ENCODE results near the gene ATG7. TPM values are rescaled to one million over a fixed set of nuclear protein-coding genes. Genes with fewer than 3 reads are reported as not detected.
A peak's percentile ranks its signal among the peaks of the same experiment; 100 is the strongest.

Gene ATG7
- total RNA-seq, 1 experiment from 2014 or later = 36.0 TPM

- DNase-seq (ENCODE audit: low read depth, low spot score) (no peak), ATAC-seq (no peak)
- Histone ChIP-seq H3K27ac (ENCODE audit: low read length) (peak overlapping the region; percentile 96), H3K4me1 (ENCODE audit: control insufficient read depth, insufficient read depth, low read length) (peaks cover 28% of the 10 kb centered on the region), H3K9me3 (ENCODE audit: control insufficient read depth, insufficient read depth, low read depth, low read length) (no peaks in the 10 kb centered on the region), H3K4me3 (ENCODE audit: low read depth in 2 of 2, low read length in 2 of 2) (0 out of 4 replicates have a peak overlapping the region, but pooled peaks of 1 of the 2 experiments have one; percentile 16), H3K36me3 (ENCODE audit: control insufficient read depth, insufficient read depth, low read length) (peaks cover 7% of the 10 kb centered on the region; the same call in 1 of the 2 replicates), H3K27me3 (ENCODE audit: control insufficient read depth, insufficient read depth, low read length) (no peaks in the 10 kb centered on the region)
- in situ Hi-C loops (cut with HindIII; ENCODE audit: low pct_unique_long_range_greater_than_20kb, low sequenced_read_pairs) (no loop called here), intact Hi-C loops (cut with micrococcal nuclease; ENCODE audit: unreplicated experiment) (no loop called here)
- no TSS peak for BruUV-seq (replicated peaks)
- POLR2A ChIA-PET = interaction anchor here (0.6 to 0.9 kb wide), 2 partner anchors 14 to 200 kb away, joined by 3 read pairs; no protein-coding TSS in a partner anchor
- TF ChIP-seq POLR2AphosphoS5 (IDR thresholded peaks at IDR 0.05; ENCODE audit: low read depth, low read length) (no peak), TCF7L2 (IDR thresholded peaks at IDR 0.05; ENCODE audit: low read depth, low read length) (no peak), REST (IDR thresholded peaks at IDR 0.05; ENCODE audit: insufficient read depth in 1 of 2, low read depth in 2 of 2, low read length in 1 of 2) (no peak), CTCF (IDR thresholded peaks at IDR 0.05) (no peak), SIN3A (IDR thresholded peaks at IDR 0.05; ENCODE audit: borderline replicate concordance, insufficient read depth, low read depth, low read length) (no peak)
- CTCF ChIA-PET = no interaction called here
Observed at GRCh38 chr3:11274566-11275142, 2.5 kb downstream of the ATG7 start.

- no TSS peak for BruUV-seq (replicated peaks)
- in situ Hi-C loops (cut with HindIII; ENCODE audit: low pct_unique_long_range_greater_than_20kb, low sequenced_read_pairs) (no loop called here), intact Hi-C loops (cut with micrococcal nuclease; ENCODE audit: unreplicated experiment) (no loop called here)
- POLR2A ChIA-PET = interaction anchor here (0.6 kb wide), 1 partner anchor 466 kb away, joined by 3 read pairs; no protein-coding TSS in a partner anchor
- DNase-seq (ENCODE audit: low read depth, low spot score) (no peak), ATAC-seq (no peak)
- no peak overlapping the region for H3K4me3 ChIP-seq (ENCODE audit: low read depth in 2 of 2, low read length in 2 of 2)
- CTCF ChIA-PET = no interaction called here
- peak overlapping the region; percentile 68 for H3K27ac ChIP-seq (ENCODE audit: low read length)
- no peaks in the 10 kb centered on the region for H3K27me3 ChIP-seq (ENCODE audit: control insufficient read depth, insufficient read depth, low read length)
- H3K36me3 ChIP-seq (ENCODE audit: control insufficient read depth, insufficient read depth, low read length) = peaks cover 7% of the 10 kb centered on the region; the same call in 1 of the 2 replicates
- no peak for TF ChIP-seq TCF7L2 (IDR thresholded peaks at IDR 0.05; ENCODE audit: low read depth, low read length)
- TF ChIP-seq CTCF (IDR thresholded peaks at IDR 0.05) = no peak
- TF ChIP-seq SIN3A (IDR thresholded peaks at IDR 0.05; ENCODE audit: borderline replicate concordance, insufficient read depth, low read depth, low read length) = no peak
- no peak for TF ChIP-seq REST (IDR thresholded peaks at IDR 0.05; ENCODE audit: insufficient read depth in 1 of 2, low read depth in 2 of 2, low read length in 1 of 2)
- TF ChIP-seq POLR2AphosphoS5 (IDR thresholded peaks at IDR 0.05; ENCODE audit: low read depth, low read length) = no peak
- peaks cover 28% of the 10 kb centered on the region for H3K4me1 ChIP-seq (ENCODE audit: control insufficient read depth, insufficient read depth, low read length)
- H3K9me3 ChIP-seq (ENCODE audit: control insufficient read depth, insufficient read depth, low read depth, low read length) = no peaks in the 10 kb centered on the region
Observed at GRCh38 chr3:11275926-11276325, 3.7 kb downstream of the ATG7 start.
